Thyroid gland (tissue), 4 donors: ENCODE data around the gene FNDC11.

ENCODE experiments used
- CTCF ChIP-seq, 6 experiments: fragments of 200-600 bp in 3 of 6; fragments of 450-650 bp in 3 of 6; sonication (generic) in 3 of 6; IDR thresholded peaks; one replicate each; pipeline ENCODE4 v1.5.1; 2016 to 2019; ENCODE audit warnings: antibody characterized with exemption in 6 of 6, mild to moderate bottlenecking in 2 of 6, inconsistent platforms in 1 of 6, moderate library complexity in 1 of 6
- POLR2A ChIP-seq, 2 donors: fragments of 450-650 bp; IDR thresholded peaks; one replicate each; pipeline ENCODE4 v1.6.1; 2017; ENCODE audit warnings: antibody characterized with exemption in 2 of 2, mild to moderate bottlenecking in 2 of 2, moderate library complexity in 1 of 2

GRCh38 chr20:63563225-63563935, 9.4 kb downstream of the FNDC11 start:
- no peak for TF ChIP-seq POLR2A (IDR thresholded peaks at IDR 0.05)
- TF ChIP-seq CTCF (IDR thresholded peaks at IDR 0.05), result no peak
